ENCODE measurements around the gene NUTM2F.
"Not testable (repeated sequence)": the region's sequence is repeated elsewhere in the genome, so short reads cannot be mapped to it uniquely, and the experiment has no call there.

Gene NUTM2F

GRCh38 chr9:94317949-94318657 lies 10.3 kb downstream of the NUTM2F start:
- not testable (repeated sequence) for DNase-seq (ENCODE audit: extremely low read depth, low read depth)

- not testable (repeated sequence) for DNase-seq (ENCODE audit: extremely low read depth, low read depth)
Measured at GRCh38 chr9:94316236-94316635, 12.2 kb downstream of the NUTM2F start.

GRCh38 chr9:94315034-94315984 lies 13.1 kb downstream of the NUTM2F start:
- not testable (repeated sequence) for DNase-seq (ENCODE audit: extremely low read depth, low read depth)

GRCh38 chr9:94303321-94303720 lies 25.1 kb downstream of the NUTM2F start:
- DNase-seq (ENCODE audit: extremely low read depth, low read depth): no peak
- TF ChIP-seq CTCF (IDR thresholded peaks at IDR 0.05; ENCODE audit: low read depth, low read length): no peak

- TF ChIP-seq CTCF (IDR thresholded peaks at IDR 0.05; ENCODE audit: low read depth, low read length): no peak
- no peak for DNase-seq (ENCODE audit: extremely low read depth, low read depth)
Measured at GRCh38 chr9:94302426-94302825, 26.0 kb downstream of the NUTM2F start.

GRCh38 chr9:94301583-94301982 lies 26.9 kb downstream of the NUTM2F start:
- TF ChIP-seq CTCF (IDR thresholded peaks at IDR 0.05; ENCODE audit: low read depth, low read length): no peak
- DNase-seq (ENCODE audit: extremely low read depth, low read depth): no peak

- DNase-seq (ENCODE audit: extremely low read depth, low read depth): no peak
- no peak for TF ChIP-seq CTCF (IDR thresholded peaks at IDR 0.05; ENCODE audit: low read depth, low read length)
Measured at GRCh38 chr9:94300470-94301301, 27.8 kb downstream of the NUTM2F start.

GRCh38 chr9:94298949-94299599 lies 29.4 kb downstream of the NUTM2F start:
- TF ChIP-seq CTCF (IDR thresholded peaks at IDR 0.05; ENCODE audit: low read depth, low read length): no peak
- no peak for DNase-seq (ENCODE audit: extremely low read depth, low read depth)

All from AG09319 (cell line).